ENCODE data around the gene ITGA5.
A peak's percentile ranks its signal among the peaks of the same experiment; 100 is the strongest.

The ITGA5 gene

DNA sequence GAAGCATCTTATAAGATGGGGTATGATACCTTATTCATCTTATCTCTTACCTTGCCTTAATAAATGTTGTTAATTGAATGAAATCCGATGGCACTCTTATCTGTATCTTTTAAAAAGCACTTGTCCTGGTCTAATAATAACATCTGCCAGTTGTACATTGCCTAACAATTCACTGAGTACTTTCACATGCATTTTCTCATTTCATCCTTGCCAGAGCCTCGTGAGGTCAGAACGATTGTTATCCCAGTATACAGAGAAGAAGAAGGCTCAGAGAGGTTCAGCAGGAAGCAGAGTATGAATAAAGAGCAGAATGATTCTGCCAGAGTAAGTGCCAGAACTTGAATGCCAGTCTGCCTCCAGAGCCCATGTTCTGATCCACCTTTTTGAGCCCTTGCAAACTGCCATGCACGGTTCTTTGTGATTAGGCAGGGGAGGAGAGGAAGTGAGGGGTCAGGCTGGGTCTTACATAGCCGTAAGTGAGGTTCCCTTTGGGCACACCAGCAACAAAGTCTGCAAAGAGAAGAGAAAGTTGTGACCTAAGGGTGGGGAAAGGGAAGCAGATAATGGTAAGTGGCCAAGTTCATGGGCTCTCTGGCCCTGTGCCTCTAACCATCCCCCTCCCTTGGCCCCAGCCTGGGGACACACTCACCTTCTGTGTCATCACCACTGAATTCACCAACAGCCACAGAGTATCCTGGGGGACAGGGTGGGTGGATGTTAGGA, 11.7 kb downstream of the ITGA5 start:
- no peak for DNase-seq

DNA sequence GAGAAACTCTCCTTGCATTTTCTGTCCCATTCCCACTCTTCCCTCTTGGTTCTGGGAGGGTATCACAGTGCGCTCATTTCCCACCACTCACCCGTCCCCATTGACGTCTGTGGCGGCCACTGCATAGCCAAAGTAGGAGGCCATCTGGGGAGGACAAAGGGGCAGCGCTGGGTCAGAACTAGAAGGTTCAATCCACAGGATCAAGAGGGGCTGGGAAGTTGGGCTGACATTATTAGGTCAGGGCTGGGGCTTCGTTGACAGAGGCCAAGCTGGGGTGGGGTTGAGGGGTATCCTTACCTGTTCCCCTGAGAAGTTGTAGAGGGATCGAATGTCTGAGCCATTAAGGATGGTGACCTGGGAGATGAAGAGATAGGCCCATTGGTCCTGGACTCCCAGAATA, 13.5 kb downstream of the ITGA5 start:
- no peak for DNase-seq

DNA sequence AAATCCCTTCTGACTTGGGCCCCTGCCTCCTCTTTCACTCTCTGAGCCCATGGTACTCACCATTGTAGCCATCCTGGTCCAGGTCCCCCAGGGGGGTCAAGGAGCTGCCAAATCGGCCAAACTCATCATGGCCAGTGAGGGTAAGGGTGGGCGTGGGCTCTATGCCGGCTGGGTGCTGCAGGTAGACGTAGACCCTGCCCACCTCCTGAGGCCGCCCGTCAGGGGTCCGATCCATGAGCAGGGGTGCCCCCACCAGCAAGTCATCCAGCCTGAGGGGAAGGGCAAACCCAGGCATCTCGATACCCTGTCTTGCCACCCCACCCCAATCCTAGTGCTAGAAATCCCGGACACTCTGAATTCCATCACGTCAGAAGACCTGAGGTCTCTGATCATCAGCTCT, 14.0 kb downstream of the ITGA5 start:
- no peak for DNase-seq

DNA sequence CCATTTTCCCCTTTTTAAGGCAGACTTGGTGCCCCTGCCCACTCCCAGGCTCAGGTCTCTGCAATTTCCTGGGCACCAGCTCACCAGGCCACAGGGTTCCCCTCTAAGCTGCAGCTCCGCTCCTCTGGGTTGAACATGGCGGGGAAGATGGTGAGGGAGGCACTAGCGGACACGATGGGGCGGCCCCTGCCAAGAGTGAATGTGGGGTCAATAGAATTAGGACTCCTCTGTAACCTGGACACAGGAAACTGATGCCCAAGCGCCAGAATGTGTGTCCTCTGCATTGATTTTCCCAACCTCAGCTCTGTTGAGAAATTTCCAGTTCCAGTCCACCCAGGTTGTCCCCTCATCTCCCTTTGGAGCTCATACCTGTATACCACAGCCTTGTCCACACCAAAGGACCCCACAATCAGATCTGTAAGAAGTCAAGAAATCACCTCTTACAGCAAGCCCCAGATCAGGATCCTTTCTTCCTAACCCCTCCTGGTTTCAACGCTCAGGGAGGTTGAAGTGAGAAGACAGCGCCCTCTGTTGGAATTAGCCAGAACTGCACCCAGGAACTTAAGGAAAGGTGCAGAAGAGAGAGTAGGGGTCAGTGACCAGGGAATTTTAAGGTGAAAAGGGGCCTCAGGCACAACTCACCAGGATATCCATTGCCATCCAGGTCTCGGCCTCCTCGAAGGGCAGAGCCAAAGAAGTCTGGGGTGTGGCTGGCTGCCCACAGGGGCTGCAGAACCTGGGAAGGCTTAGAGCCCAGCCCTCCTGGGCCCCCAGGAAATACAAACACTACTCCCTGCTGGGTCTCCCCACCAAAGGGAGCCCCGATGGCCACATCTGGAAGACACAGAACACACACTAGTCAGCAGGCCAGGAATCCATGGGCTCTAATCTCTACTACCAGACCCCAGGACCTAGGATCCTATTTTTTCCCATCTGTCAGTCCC, 14.7 kb downstream of the ITGA5 start:
- DNase-seq, result peak; percentile 74

DNA sequence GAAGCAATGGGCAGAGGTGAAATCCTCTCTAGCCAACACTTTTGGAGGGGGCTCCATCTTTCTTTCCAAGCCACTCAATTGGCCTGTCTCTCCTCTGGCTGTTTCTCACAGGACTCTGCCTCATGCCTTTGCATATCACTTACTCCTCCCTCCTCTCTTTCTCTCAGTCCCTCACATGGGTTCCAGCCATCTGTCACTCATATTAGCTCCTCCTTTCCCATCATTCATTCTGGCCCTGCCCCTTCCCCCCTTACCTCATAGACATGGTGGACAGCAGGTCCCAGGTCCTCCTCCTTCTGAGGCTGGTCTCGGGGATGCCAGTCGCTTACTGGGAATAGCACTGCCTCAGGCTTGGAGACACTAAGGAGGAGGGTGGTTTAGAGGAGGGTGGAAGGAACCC, 17.9 kb downstream of the ITGA5 start:
- DNase-seq, result no peak

DNA sequence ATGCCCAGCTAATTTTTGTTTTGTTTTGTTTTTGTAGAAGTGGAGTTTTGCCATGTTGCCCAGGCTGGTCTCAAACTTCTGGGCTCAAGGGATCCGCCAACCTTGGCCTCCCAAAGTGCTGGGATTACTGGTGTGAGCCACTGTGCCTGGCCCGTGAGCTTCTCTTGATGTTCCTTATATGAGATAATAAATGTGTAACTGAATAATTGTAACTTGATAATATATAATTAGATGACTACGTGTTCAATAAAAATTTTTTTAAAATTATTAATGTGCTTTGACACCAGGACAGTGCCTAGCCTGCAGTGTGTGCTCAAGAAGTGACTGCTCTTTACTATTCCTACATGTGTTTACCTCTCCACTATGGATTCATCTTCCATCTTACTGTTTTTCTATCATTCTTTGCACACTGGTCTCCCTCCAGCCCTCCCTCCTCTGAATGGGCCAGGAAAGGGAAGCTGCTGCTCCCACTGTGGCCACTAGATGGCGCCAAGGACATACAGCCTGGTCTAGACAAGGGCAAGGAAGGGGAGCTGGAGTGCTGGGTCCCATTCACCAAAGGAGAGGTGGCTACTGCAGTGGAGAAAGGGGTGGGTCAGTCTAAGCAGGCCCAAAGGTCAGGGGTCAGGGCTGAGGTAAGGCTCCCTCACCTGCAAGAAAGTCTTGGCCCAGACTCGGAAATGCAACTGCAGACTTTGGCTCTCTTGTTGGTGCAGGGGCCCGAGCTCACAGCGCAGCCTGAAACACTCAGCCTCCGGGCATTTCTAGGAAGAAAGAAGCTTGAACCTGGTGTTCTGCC, 19.9 kb downstream of the ITGA5 start:
- peak; percentile 89 for DNase-seq

DNA sequence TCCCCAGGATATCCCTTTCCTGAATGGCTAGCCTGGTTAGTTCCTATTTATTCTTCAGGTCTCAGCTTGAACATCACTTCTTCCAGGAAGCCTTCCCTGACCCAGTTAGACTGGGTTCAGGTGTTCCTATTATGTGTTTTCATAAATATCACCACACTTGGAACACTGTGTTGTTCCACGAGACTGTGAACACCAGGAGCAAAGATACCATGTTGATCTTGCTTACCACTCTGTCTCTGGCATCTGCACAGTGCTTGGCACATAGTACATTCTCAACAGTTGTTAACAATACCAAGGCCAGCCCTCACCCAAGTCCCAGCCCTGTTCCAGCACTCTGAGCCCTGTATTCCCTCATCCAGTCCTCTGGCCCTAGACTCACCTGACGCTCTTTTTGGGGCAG, 20.8 kb downstream of the ITGA5 start:
- DNase-seq, result no peak

DNA sequence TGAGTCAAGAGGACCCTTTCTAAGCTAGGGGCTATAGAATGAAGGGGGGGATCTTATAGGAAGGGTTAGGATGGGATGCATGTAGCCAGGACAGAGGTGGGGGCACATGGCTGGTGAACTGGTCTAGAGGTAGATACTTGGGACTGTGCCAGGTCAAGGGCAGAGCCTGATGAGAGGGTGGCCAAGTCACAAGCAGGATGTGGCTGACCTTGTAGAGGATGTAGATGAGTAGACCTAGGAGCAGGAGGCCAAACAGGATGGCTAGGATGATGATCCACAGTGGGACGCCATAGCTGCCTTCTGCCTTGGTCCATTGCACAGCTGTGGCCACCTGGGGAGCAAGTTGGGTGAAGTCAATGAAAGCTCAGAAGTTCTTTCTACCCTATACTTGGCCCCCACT, 21.9 kb downstream of the ITGA5 start:
- DNase-seq, result no peak

DNA sequence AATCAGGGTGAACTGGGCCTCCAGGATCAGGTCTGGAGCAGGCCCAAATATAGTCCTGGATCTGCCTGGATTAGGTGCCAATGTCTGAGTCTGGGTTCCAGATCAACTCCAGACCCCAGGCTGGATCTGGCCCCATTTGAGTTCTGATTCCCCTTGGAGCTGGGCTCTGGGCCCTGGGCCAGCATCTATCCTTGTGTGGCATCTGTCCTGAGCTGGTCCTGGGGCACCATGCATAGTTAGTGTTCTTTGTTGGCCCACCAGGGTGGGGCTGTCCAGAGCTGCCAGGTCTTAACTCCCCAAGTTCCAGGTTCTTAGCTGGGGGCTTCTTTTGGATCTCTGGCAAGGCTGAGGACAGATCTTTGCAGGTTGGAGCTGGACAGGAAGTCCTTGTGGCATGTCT, 23.5 kb downstream of the ITGA5 start:
- no peak for DNase-seq

DNA sequence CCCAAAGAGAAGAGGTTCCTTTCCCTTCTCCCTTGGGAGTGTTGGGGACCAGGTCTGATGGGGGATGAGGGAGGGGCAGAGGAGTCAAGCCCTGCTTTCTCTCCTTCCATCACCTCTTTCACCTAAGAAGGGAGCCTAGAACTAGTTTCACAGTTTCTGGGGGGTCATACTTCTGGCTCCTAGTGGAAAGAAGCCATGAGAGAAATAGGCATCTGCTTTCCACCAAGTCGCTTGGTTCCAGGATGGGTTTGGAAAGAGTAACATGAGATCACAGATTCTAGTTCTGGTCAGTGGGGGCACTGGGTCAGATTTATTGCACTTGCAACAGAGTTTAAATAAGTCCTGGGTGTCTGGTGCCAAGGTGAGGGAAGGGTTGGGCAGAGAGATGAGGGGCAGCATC, 24.1 kb downstream of the ITGA5 start:
- no peak for DNase-seq

DNA sequence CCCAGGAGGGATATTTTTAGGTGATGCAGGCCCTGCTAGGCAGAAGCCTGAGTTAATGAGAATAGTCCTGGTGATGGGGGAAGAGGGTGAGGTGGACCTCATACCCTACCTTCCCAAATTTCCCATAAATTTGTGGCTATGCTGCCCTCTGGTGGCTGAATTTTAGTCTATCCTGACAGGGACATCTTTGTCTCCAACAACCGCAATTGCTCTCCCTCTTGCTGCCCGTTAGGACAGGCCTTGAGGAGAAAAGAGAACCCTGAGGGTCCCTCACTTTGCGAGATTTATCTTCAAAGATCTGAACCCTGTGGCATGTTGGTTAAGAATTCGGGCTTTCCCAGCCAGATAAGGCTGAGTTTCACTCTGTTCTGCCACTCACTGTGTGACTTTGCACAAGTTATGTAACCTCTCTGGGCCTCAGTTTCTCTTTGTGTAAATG, 24.8 kb downstream of the ITGA5 start:
- peak; percentile 51 for DNase-seq

DNA sequence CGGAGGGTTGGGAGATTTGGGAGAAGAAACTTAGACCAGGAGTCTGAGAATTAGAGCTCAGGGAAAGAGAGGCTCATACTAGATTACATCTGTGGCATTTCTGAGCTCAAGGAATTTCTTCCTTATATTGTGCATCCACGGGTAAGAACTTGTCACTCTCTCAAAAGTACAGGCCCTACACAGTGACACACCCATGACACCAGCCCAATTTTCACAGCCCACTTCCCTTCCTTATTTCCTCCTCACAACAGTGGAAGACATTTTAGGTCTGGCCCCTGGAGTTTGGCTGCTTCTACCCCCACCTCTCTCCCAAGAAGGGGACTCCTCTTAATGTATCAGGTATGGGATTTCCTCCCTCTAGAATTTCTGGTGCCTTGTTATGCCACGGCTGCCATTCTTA, 25.3 kb downstream of the ITGA5 start:
- DNase-seq, result no peak

DNA sequence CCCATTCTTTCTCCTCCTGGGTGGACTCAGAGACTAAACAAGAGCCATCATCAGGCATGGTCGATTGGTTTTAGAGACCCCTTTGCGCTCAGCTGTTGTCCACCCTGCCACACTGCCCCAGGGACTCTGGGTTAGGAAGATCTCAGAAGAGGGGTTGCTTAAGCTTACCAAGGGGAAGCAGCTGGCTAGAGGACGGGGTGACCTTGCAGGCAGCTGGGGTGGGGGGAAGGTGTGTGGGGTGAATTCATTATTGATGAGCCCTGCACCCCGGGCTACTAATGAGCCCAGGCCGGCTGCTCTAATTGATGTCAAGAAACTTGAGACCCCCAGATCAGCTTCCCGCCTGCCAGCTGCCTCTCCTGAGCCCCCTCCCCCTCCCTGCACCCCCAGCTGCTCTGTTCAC, 25.9 kb downstream of the ITGA5 start:
- DNase-seq, result no peak

DNA sequence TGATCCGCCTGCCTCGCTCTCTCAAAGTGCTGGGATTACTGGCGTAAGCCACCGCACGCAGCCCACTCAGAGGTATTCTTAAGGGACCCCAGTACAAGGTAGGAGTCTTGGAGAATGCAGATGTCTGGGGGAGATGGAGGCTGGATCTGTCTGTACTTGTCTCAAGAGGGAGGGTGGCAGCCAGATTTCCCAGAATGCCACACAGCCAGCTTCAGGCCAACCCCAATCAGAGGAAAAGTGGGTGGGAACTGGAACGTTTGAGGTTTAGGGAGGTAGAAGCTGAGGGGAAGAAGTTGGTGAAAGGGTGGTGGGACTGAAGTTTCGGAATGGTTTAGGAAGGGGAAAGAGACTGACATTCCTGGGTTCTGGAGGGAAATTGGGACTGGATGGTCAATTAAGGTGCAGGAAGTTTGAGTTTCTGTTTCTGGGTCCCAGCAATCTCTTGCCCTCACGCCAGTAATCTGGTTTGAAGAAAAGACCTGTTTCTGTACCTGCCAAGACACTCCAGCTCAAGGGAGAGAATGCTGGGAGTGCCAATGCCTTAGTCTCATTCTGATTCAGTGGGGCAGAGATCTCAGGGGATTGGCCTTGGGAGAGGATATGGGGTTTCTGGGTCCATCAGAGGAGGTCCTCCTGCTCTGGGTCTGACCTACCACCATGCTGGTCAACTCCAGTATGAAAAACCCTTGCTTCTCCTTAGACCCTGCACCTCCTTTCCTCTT, 26.4 kb downstream of the ITGA5 start:
- no peak for DNase-seq

DNA sequence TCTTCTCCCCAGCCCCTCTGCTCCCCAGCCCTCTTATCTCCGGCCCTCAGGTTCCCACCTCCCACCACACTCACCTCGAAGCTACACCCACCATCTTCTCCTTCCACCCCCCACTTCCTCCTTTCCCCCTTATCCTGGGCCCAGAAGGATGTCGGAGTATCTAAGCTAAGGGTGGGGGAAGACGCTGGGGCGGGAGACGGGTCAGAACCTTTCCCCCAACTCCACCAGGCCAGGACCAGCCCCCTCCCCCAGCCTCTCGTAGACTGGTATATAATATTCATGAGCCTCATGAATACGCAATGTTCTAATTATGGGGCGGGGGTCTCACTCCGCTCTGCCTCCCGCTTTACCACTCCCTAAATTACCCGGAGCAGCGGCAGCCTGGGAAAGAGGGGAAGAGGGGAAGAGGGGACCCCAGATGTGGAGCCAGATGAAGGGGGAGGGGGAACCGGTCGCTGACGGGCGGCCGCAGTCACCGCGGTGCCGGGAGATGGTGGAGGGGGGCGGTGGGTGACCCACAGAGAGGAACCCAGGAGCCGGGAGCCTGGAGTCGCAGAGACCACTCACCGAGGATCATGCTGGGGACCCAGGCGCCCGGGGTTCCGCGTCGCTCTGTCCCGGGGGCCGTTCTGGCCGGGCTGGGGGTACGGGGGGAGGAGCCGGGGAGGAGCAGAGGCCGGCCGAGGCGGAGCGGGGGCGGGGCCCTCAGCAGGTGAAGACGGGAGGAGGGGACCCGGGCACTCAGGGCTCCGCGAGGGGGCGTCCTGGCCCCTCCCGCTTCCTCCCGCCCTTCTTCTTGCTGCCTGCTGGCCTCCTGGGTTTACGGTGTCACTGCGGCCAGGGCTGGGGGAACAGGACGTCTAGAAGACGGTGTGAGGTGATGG, 28.2 kb downstream of the ITGA5 start:
- peak; percentile 77 for DNase-seq

DNA sequence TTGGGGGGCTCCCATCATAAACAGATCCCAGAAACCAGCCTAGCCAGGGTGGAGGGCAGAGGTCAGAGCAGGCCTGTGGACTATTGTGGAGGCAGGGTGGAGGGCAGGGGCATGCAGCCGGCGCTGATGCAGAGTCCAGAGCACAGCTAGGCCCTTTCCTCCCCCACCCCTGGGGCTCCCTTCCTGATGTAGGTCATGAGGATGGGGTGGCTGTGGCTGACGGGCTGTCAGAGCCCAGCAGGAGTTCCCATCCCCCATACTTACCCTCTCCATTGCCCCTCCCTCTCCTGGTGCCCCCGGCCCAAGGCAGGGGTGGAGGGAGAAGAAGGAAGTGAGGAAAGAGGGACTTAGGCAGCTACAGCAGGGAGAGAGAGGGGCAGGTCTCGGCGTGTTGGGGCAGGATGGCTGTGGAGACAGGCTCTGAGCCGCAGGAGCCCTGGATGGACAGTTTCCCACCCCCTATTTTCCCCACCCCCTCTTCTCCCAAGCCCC, 28.8 kb downstream of the ITGA5 start:
- DNase-seq, result no peak

DNA sequence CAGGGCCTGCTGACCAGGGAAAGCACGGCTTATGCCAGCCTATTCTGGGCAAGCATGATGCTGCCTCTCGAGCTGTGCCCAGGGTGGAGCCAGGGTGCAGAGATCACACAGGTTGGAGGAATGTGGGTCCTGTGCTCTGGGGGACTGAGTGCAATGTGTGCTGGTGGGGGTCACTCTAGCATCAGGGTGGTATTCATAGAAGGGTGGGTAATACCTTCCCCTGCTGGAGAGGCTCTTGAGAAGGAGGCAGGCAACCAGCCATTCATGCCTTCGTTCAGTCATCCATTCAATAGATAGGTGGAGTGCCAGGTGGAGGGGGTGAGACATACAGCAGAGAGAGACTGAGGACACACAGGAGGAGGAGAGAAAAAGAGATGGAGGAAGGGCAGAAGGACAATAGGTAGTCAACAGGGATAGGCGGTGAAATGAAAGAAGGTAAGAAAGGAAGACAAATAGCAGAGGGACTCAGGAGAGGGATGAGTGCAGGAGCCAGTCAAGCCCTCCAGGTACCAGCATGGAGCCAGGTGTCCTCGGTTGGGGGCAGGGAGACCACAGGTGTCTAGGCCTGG, 29.4 kb downstream of the ITGA5 start:
- DNase-seq, result no peak

DNA sequence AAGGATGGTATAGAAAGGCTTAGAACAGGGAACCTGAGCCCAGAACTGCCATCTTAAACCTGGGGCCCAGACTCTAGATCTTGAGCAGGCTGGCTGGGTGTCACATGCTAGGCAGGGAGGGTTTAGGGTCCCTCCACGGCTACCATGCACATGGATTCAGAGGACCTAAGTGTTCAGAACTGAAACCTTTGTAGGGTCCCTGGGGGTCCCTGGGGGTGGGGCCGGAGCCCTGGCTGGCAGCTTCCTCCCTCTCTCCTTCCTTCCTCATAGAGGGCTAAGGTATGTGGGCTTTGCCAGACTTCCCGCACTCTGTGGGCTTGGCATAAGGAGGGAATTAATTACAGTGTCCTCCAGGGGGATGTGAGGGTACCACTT, 29.9 kb downstream of the ITGA5 start:
- no peak for DNase-seq

DNA sequence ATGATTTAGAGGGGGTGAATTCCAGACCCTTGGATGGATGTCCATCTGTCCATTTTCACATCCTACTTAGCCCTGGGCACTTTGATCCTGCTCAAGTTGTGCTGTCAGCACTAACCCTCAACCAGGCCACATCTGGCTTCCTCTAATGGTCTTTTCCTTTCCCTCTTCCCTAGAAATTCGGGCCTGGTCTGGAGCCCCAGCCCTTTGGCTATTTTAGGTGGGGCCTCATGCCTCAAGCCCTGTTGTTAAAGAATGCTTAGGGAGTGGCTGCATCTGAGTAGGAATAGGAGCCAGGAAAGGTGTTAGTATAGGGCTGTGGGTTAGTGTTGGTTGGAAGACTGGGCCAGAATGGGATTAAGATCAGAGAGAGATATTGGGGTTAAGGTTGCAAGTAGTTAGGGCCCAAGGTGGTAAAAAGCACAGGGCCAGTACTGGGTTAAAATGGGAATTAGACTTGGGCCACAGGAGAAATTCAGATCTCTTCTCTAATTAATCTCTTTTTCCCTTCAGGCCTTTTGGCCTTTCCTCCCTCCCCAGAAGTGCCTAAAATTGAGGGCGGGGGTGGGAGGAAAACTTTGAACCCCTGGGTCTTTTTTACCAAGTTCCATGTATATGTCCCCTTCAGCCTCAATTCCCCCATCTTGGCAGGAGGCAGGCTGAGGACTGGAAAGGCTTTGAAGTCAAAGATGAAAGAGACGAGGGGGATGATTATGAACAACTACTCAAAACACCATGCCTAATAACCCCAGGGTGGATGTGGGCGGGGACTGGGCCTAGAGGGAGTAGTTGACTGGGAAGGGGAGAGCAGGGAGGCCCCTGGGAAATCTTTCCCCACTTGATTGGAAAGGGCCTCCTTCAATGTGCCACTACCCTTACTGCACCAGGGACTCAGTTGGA, 30.6 kb downstream of the ITGA5 start:
- DNase-seq, result no peak

DNA sequence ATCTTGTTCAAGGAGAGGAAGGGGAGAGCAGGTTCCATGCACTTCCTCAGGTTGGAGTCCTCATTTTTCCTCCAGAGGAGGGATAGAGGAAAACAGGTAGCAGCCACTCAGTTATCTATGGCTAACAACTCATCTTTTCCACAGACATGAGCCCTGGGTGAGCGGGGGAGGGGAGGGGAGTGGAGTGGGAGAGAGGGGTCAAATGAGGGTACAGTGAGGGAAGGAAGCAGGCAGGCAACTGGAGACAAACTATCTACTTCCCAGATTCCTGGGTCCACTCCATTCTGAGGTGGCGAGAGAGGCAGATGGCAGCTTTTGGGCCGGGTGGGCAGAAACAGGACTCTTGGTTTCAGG, 32.0 kb downstream of the ITGA5 start:
- DNase-seq, result no peak

Data from CD4-positive, alpha-beta T cell treated with Interleukin-12 subunit alpha and Interleukin-12 subunit beta, for 1 hour (primary cell).